ENCODE data around the gene CSN3. TPM values are rescaled to one million over a fixed set of nuclear protein-coding genes. Genes with fewer than 3 reads are reported as not detected.

CSN3 gene
- polyA plus RNA-seq, 1 of the 3 experiments (the other 2 are of a cell fraction) = not detected

DNA sequence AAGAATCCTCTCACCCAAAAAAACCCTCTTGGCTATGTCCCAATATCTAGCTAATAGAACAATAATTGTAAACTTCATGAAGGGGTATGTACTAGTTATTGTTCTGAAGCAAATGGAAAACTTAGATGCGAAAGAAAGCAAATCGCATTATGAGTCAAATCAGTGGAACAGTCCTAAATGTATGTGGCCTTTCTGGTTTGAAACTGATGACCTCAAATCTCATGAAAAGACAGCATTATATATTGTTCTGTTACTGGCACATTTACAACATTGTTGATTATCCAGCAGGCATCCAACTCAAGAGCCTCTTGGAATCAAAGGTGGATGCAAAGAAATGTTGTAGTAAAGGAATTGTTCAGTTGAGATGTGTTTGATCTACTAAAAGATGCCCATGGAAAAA lies 34.7 kb downstream of the CSN3 start (continued):
- TF ChIP-seq, protein P1, sequence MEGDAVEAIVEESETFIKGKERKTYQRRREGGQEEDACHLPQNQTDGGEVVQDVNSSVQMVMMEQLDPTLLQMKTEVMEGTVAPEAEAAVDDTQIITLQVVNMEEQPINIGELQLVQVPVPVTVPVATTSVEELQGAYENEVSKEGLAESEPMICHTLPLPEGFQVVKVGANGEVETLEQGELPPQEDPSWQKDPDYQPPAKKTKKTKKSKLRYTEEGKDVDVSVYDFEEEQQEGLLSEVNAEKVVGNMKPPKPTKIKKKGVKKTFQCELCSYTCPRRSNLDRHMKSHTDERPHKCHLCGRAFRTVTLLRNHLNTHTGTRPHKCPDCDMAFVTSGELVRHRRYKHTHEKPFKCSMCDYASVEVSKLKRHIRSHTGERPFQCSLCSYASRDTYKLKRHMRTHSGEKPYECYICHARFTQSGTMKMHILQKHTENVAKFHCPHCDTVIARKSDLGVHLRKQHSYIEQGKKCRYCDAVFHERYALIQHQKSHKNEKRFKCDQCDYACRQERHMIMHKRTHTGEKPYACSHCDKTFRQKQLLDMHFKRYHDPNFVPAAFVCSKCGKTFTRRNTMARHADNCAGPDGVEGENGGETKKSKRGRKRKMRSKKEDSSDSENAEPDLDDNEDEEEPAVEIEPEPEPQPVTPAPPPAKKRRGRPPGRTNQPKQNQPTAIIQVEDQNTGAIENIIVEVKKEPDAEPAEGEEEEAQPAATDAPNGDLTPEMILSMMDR (IDR thresholded peaks at IDR 0.05) = no peak
- TF ChIP-seq IRF3 (IDR thresholded peaks at IDR 0.05; ENCODE audit: low read depth, low read length) = no peak
- no peak for TF ChIP-seq RAD21 (IDR thresholded peaks at IDR 0.05; ENCODE audit: low read length)
- no peak for TF ChIP-seq NRF1 (IDR thresholded peaks at IDR 0.05; ENCODE audit: low read depth, low read length)
- no peak for TF ChIP-seq TAF1 (IDR thresholded peaks at IDR 0.05; ENCODE audit: borderline replicate concordance, low read depth, low read length)
- TF ChIP-seq NFIC (IDR thresholded peaks at IDR 0.05; ENCODE audit: borderline replicate concordance) = no peak
- no peak for TF ChIP-seq TCF12 (IDR thresholded peaks at IDR 0.05)
- TF ChIP-seq SIN3A (IDR thresholded peaks at IDR 0.05; ENCODE audit: borderline replicate concordance, low read depth, low read length) = no peak

- H3K9me3 ChIP-seq = no peaks in the 10 kb centered on the region
- no peak overlapping the region for H3K4me2 ChIP-seq
- H3K27ac ChIP-seq (ENCODE audit: low read depth in 2 of 2, low read length in 1 of 2) = no peak overlapping the region
- H3K36me3 ChIP-seq (replicated peaks in 1 of 2; ENCODE audit: control insufficient read depth in 1 of 2, insufficient read depth in 2 of 2, low read length in 1 of 2) = no peaks in the 10 kb centered on the region
- WGBS (ENCODE audit: low lambda C conversion rate) = 0% methylated on average over 1 of the region's 1 CpG
- no peaks in the 10 kb centered on the region for H3K9me2 ChIP-seq
- TF ChIP-seq, protein P2, sequence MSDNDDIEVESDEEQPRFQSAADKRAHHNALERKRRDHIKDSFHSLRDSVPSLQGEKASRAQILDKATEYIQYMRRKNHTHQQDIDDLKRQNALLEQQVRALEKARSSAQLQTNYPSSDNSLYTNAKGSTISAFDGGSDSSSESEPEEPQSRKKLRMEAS (IDR thresholded peaks at IDR 0.05; ENCODE audit: low read depth) = no peak
- TF ChIP-seq NRF1 (IDR thresholded peaks at IDR 0.05; ENCODE audit: low read depth, low read length) (no peak), RCOR1 (IDR thresholded peaks at IDR 0.05; ENCODE audit: low read length) (no peak), GABPA (IDR thresholded peaks at IDR 0.05; ENCODE audit: low read depth) (no peak), NFIC (IDR thresholded peaks at IDR 0.05; ENCODE audit: borderline replicate concordance) (no peak), ELF1 (IDR thresholded peaks at IDR 0.05) (no peak), USF1 (IDR thresholded peaks at IDR 0.05; ENCODE audit: borderline replicate concordance, low read depth) (no peak), RXRA (IDR thresholded peaks at IDR 0.05; ENCODE audit: borderline replicate concordance, low read depth) (no peak), EZH2phosphoT487 (IDR thresholded peaks at IDR 0.05; ENCODE audit: borderline replicate concordance, low read depth) (no peak), YY1 (IDR thresholded peaks at IDR 0.05; ENCODE audit: low read depth) (no peak), MXI1 (IDR thresholded peaks at IDR 0.05; ENCODE audit: low read depth, low read length) (no peak)
- CTCF ChIA-PET = no interaction called here
- H3K27me3 ChIP-seq (ENCODE audit: insufficient read depth) = no peaks in the 10 kb centered on the region
- H2AFZ ChIP-seq (ENCODE audit: low read depth) = no peak overlapping the region
- H3K79me2 ChIP-seq (ENCODE audit: insufficient read depth) = no peaks in the 10 kb centered on the region
- no peaks in the 10 kb centered on the region for H4K20me1 ChIP-seq (ENCODE audit: insufficient read depth)
- H3F3A ChIP-seq (replicated peaks; ENCODE audit: insufficient read depth) = no peaks in the 10 kb centered on the region
- no peak for DNase-seq
- POLR2A ChIA-PET = no interaction called here
- no peak overlapping the region for H3K9ac ChIP-seq
- H3K4me1 ChIP-seq (ENCODE audit: control insufficient read depth in 1 of 2, insufficient read depth in 2 of 2, low read depth in 1 of 2, low read length in 1 of 2) = no peaks in the 10 kb centered on the region
- no peak overlapping the region for H3K4me3 ChIP-seq (ENCODE audit: low read depth in 2 of 2, low read length in 1 of 2)
Observed at GRCh38 chr4:70280567-70280966, 38.2 kb downstream of the CSN3 start.
